Common myeloid progenitor, CD34-positive (primary cell): ENCODE data around the gene RAB44.
A peak's percentile ranks its signal among the peaks of the same experiment; 100 is the strongest.

Experiments used
- CTCF ChIA-PET: fragments of 350-600 bp; sonication (Branson Sonifier 250); formaldehyde crosslinking; loops from one replicate; lab custom pipeline; 2021; ENCODE audit warnings: antibody characterized with exemption; lab: Charles Lee
- POLR2A ChIA-PET: fragments of 350-600 bp; sonication (Branson Sonifier 250); formaldehyde crosslinking; loops from one replicate; lab custom pipeline; 2021; ENCODE audit warnings: antibody characterized with exemption; lab: Charles Lee
- DNase-seq, 3 donors: peaks; one replicate each; pipeline versions ENCODE4 v3.0.0 to v3.0.0-alpha.2; 2013
- H3K27ac ChIP-seq, 2 experiments: 1 replicate in 1 of 2; 2 replicates in 1 of 2; pipeline ENCODE4 v1.7.0; 2013; ENCODE audit warnings: inconsistent platforms in 2 of 2, low read length in 2 of 2, mild to moderate bottlenecking in 2 of 2, low read depth in 1 of 2, moderate library complexity in 1 of 2; ENCODE audit not compliant: severe bottlenecking in 2 of 2, insufficient read depth in 1 of 2, poor library complexity in 1 of 2
- H3K27me3 ChIP-seq, 5 experiments: replicated peaks in 2 of 5; 1 replicate in 3 of 5; 2 replicates in 2 of 5; pipeline versions ENCODE4 v1.6.1 to v1.7.0; 2013; ENCODE audit warnings: low read length in 4 of 5, mild to moderate bottlenecking in 2 of 5, moderate library complexity in 2 of 5, inconsistent platforms in 1 of 5; ENCODE audit not compliant: insufficient read depth in 5 of 5, control insufficient read depth in 4 of 5
- H3K36me3 ChIP-seq, 4 experiments: 1 replicate in 2 of 4; 2 replicates in 2 of 4; pipeline versions ENCODE4 v1.6.1 to v1.7.0; 2013; ENCODE audit warnings: low read length in 3 of 4, control low read depth in 1 of 4, mild to moderate bottlenecking in 1 of 4; ENCODE audit not compliant: control insufficient read depth in 4 of 4, insufficient read depth in 4 of 4
- H3K4me1 ChIP-seq, 4 experiments: 1 replicate in 3 of 4; 2 replicates in 1 of 4; pipeline versions ENCODE4 v1.6.1 to v1.7.1; 2013; ENCODE audit warnings: low read length in 3 of 4, mild to moderate bottlenecking in 3 of 4, control low read depth in 1 of 4, inconsistent platforms in 1 of 4, moderate library complexity in 1 of 4; ENCODE audit not compliant: control insufficient read depth in 4 of 4, insufficient read depth in 4 of 4; ENCODE audit errors: control extremely low read depth in 1 of 4
- H3K4me3 ChIP-seq, 7 experiments: 1 replicate in 4 of 7; 2 replicates in 3 of 7; pipeline versions ENCODE4 v1.5.1 to v1.7.0; 2013; ENCODE audit warnings: mild to moderate bottlenecking in 7 of 7, low read length in 6 of 7, moderate library complexity in 6 of 7, inconsistent platforms in 2 of 7, low read depth in 2 of 7, control low read depth in 1 of 7; ENCODE audit not compliant: insufficient read depth in 4 of 7, control insufficient read depth in 1 of 7; ENCODE audit errors: extremely low read depth in 1 of 7
- H3K9me3 ChIP-seq, 5 experiments: 1 replicate in 4 of 5; 2 replicates in 1 of 5; pipeline versions ENCODE4 v1.6.1 to v1.7.1; 2013; ENCODE audit warnings: low read length in 4 of 5, mild to moderate bottlenecking in 2 of 5, inconsistent platforms in 1 of 5, low read depth in 1 of 5, moderate library complexity in 1 of 5; ENCODE audit not compliant: control insufficient read depth in 4 of 5, insufficient read depth in 2 of 5; ENCODE audit errors: control extremely low read depth in 1 of 5
- WGBS: methylation state at CpG from one replicate; pipeline ENCODE4 v1.1.5; 2013; ENCODE audit not compliant: insufficient coverage; 5-methylcytosine and 5-hydroxymethylcytosine counted together

RAB44 gene

DNA sequence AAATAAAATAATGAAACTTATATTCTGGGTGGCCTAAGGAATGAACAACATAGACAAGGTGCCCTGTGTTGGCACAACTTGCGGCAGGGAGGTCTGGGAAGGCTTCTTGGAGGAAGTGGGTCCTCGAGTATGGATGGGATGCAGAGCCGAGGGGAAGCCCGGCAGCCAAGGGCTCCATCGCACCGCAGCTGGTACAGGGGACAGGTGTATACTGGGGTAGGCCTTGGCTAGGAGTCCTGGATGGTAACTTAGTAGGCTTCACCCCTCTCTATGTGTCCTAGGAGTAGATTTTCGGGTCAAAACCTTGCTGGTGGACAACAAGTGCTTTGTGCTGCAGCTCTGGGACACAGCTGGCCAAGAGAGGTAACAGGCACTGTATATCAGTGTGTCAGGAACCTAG is 28.0 kb downstream of the RAB44 start:
- H3K4me1 ChIP-seq = peaks cover 0 to 17% (median 0%) of the 10 kb centered on the region in 4 experiments
- DNase-seq = no peak
- CTCF ChIA-PET = interaction anchor here (1.1 to 4.8 kb wide), 4 partner anchors 33 to 109 kb away, joined by 4 to 27 read pairs (median 8); partner anchors contain the start of gene CDKN1A
- H3K27ac ChIP-seq = no peak overlapping the region
- no peak overlapping the region for H3K4me3 ChIP-seq
- H3K27me3 ChIP-seq = no peaks in the 10 kb centered on the region
- WGBS = 100% methylated on average over 3 of the region's 7 CpGs
- POLR2A ChIA-PET = no interaction called here
- no peaks in the 10 kb centered on the region for H3K9me3 ChIP-seq
- peaks cover 0 to 6% (median 0%) of the 10 kb centered on the region in 4 experiments for H3K36me3 ChIP-seq

DNA sequence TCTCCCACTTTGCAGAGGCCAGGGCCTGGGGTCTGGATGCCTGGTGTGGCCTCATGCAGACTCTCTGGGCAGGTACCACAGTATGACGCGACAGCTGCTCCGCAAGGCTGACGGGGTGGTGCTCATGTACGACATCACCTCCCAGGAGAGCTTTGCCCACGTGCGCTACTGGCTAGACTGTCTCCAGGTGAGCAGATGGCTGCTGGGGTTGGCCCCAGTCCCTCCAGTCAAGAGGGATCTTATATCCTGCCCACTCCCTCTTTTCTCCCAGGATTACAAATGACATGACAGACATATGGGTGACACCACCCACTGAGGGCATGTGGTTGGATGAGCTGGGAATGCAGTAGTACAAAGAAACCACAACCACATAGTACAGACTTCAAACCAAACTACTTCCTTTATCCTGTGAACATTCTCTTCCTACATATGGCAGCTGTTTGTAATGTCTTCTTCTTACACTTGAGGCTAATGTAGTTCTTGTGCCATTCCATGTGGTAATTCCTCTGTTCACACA is 29.9 kb downstream of the RAB44 start:
- peak in 1 of 3 donors; percentile 8 for DNase-seq
- Histone ChIP-seq H3K4me1 (peaks cover 0 to 11% (median 0%) of the 10 kb centered on the region in 4 experiments), H3K27me3 (no peaks in the 10 kb centered on the region), H3K4me3 (no peak overlapping the region), H3K36me3 (peaks cover 0 to 10% (median 2%) of the 10 kb centered on the region in 4 experiments), H3K27ac (no peak overlapping the region), H3K9me3 (no peaks in the 10 kb centered on the region)
- WGBS = 96% methylated on average over 7 of the region's 7 CpGs
- POLR2A ChIA-PET = no interaction called here
- CTCF ChIA-PET = interaction anchor here (0.6 to 4.3 kb wide), 5 partner anchors 17 to 103 kb away, joined by 3 to 13 read pairs (median 3); no protein-coding TSS in a partner anchor

DNA sequence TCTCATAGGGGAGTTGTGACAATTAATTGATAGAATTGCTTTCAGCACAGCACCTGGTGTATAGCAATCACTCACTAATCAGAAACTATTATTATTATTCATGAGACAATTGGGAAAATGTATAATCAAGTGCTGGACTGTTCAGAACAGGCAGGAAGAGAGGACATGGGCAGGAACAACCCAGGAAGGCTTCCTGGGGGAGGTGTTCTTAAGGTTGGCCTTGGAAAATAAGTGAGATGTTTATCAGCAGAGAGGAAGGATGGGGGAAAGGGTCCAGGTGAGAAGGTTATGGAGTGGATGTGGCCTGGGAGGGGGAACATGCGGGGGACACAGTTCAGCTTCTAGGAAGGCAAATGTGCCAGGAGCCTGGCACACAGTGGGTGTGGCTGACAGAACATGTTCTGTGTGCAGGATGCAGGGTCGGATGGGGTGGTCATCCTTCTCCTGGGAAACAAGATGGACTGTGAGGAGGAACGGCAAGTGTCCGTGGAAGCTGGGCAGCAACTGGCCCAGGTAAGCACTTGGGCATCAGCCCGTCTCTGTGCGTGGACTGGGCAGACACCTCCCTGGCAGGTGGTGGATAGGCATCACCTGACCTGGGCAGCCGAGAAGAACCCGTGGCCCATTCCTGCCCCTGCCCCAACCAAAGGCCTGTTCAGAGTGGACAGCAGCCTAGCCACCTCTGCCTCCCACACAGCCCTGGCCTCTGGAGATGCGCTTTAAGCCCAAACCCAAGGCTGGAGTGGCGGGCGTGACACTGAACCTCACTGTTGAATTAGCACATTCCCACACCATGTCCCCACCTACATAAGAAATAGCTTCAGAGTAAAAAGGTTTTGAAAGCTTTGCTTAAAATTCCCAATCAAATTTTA is 30.9 kb downstream of the RAB44 start:
- H3K36me3 ChIP-seq = peaks cover 0 to 10% (median 2%) of the 10 kb centered on the region in 4 experiments
- peaks cover 0 to 11% (median 0%) of the 10 kb centered on the region in 4 experiments for H3K4me1 ChIP-seq
- no peak overlapping the region for H3K27ac ChIP-seq
- WGBS = 96% methylated on average over 9 of the region's 11 CpGs
- H3K4me3 ChIP-seq = no peak overlapping the region
- CTCF ChIA-PET = interaction anchor here (0.6 to 1.6 kb wide), 5 partner anchors 18 to 104 kb away, joined by 3 to 5 read pairs (median 3); no protein-coding TSS in a partner anchor
- H3K27me3 ChIP-seq = no peaks in the 10 kb centered on the region
- no peaks in the 10 kb centered on the region for H3K9me3 ChIP-seq
- DNase-seq = no peak
- POLR2A ChIA-PET = no interaction called here

DNA sequence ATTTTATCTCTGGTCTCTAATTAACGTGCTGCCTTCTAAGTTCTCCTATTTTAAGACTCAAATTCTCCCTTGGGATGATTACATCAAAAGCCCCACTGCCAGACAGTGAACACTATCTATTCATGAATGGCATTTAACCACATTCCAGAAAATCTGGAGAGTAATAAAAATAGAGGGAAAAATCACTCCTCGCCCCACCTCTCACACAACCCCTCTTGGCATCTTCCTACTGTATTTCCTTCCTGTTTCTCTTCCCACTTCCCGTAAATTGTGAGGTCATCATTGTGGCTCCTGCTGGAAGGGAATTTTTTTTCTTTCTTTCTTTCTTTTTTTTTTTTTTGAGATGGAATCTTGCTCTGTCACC is 31.5 kb downstream of the RAB44 start:
- Histone ChIP-seq H3K27ac (no peak overlapping the region), H3K4me3 (no peak overlapping the region), H3K36me3 (peaks cover 0 to 10% (median 2%) of the 10 kb centered on the region in 4 experiments), H3K9me3 (no peaks in the 10 kb centered on the region), H3K4me1 (peaks cover 0 to 11% (median 0%) of the 10 kb centered on the region in 4 experiments), H3K27me3 (no peaks in the 10 kb centered on the region)
- CTCF ChIA-PET = interaction anchor here (1.6 kb wide), 1 partner anchor 23 kb away, joined by 3 read pairs; no protein-coding TSS in a partner anchor
- POLR2A ChIA-PET = no interaction called here
- no peak for DNase-seq
- no CpG with 5 or more reads among the region's 3 CpGs for WGBS

DNA sequence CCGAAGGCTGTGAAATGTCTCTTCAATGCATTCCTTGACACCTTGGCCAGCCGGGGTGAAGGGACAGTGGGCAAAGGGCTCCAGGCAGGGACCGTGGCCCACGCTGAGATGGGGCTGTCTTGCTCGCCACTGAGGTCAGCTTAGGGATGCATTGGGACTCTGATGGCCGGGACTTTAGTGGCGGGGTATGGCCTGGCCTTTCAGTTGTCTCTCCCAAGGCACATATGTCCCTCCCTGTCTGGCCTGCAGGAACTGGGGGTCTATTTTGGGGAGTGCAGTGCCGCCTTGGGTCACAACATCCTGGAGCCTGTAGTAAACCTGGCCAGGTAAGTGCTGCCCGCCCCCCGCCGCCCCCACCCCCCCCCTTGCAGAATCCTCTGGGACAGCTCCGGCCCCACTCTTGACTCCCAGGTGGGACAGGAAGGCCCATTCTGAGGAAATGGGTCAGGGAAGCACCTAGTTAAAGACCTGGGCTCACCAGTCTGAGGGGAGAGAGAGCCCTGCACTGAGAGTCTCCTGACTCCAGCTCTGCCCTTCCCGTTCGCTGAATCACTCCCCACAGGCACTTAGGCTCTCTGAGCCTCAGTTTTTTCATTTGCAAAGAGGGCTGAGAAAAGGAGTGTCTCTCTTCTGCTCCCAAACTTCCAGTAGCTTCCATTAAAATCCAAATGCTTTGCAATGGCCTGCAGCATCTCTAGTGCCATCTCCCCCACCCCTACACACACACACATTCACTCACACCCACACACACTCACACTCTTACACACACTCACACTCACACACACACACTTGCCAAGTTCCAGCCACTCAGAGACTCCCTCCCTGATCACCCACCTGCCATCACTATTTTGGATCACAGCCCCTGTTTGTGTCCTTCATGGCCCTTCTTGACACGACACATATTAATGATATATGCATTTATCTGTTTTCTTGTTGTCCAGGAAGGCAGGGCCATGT is 33.1 kb downstream of the RAB44 start:
- H3K4me1 ChIP-seq = peaks cover 0 to 21% (median 11%) of the 10 kb centered on the region in 4 experiments
- H3K4me3 ChIP-seq = no peak overlapping the region
- no peaks in the 10 kb centered on the region for H3K9me3 ChIP-seq
- H3K27ac ChIP-seq = no peak overlapping the region
- no peak for DNase-seq
- peaks cover 0 to 1% (median 0%) of the 10 kb centered on the region in 5 experiments for H3K27me3 ChIP-seq
- POLR2A ChIA-PET = interaction anchor here (0.6 kb wide), 1 partner anchor 23 kb away, joined by 3 read pairs; no protein-coding TSS in a partner anchor
- 98% methylated on average over 6 of the region's 15 CpGs for WGBS
- peaks cover 0 to 10% (median 2%) of the 10 kb centered on the region in 4 experiments for H3K36me3 ChIP-seq
- CTCF ChIA-PET = interaction anchor here (1.1 to 1.4 kb wide), 3 partner anchors 14 to 40 kb away, joined by 3 read pairs; no protein-coding TSS in a partner anchor

DNA sequence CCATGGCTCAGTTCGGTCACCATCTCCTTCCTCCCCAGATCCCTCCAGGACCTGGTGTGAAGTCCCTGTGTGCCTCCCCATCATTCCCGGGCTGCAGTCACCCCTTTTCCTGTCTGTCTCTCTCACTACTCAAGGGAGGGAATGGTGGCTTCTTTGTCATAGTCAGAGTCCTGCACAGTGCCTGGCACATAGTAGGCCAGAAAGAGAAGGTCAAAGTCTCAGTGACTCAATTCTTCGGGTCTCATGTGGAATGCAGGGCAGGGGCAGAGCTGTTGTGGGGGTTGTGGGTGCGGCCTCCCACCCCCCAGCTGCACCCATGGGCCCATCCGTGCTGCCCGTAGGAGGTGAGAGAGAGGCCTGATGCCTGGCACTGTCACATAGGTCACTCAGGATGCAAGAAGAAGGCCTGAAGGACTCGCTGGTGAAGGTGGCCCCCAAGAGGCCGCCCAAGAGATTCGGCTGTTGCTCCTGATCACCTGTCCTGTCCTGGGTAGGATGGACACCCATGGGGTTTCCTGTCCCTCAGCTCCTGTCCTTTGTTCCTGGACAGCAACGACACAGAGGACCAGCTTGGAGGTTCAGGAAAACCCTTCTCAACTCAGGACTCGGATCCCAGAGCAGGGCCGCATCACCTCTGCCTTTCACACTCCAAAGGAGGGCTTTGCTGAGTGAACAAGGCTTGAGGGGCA is 34.1 kb downstream of the RAB44 start:
- H3K36me3 ChIP-seq = peaks cover 0 to 10% (median 2%) of the 10 kb centered on the region in 4 experiments
- H3K27me3 ChIP-seq = peaks cover 0 to 1% (median 0%) of the 10 kb centered on the region in 5 experiments
- H3K9me3 ChIP-seq = no peaks in the 10 kb centered on the region
- POLR2A ChIA-PET = no interaction called here
- CTCF ChIA-PET = interaction anchor here (1.2 to 5.2 kb wide), 4 partner anchors 15 to 117 kb away, joined by 3 to 22 read pairs (median 3); no protein-coding TSS in a partner anchor
- H3K4me3 ChIP-seq = no peak overlapping the region
- DNase-seq = no peak
- 98% methylated on average over 9 of the region's 12 CpGs for WGBS
- H3K4me1 ChIP-seq = peaks cover 0 to 21% (median 11%) of the 10 kb centered on the region in 4 experiments
- H3K27ac ChIP-seq = no peak overlapping the region
